Colon (tissue), 2 donors: ENCODE results near the gene ATP1A4.

Experiments used
- FAIRE-seq: peaks from 2 replicates; lab custom pipeline; 2012; peaks lifted over from hg19 to GRCh38; lab: Jason Lieb, UNC
- donor health status: control.
- donor health status: control.

ATP1A4 gene

DNA sequence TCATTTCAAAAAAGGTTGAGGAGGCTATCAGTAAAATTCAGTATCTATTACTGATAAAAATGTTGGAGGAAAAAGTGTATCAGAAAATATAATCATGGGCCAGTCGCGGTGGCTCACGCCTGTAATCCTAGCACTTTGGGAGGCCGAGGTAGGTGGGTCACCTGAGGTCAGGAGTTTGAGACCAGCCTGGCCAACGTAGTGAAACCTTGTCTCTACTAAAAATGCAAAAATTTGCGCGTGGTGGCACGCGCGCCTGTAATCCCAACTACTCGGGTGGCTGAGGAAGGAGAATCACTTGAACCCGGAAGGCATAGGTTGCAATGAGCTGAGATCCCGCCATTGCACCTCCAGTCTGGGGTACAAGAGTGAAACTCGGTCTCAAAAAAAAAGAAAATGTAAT is 5.3 kb upstream of the ATP1A4 start:
- FAIRE-seq: no peak

DNA sequence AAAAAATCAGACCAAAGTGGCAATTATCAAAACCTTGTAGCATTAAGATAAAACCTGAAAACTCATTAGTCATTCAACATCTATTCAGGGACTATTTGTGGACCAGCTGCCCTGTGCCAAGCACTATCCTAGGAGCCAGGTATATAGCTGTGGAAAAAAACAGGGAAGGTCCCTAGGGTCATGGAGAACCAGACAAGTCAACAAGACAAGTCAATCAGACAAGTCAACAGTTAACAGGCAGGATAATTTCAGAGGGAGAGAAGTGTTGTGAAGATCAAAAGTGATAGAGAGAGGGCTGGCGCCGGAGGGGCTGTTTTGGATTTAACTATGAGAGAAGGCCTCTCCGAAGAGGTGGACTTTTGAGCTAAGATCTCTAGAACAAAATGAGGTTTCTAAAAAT is 3.3 kb upstream of the ATP1A4 start:
- FAIRE-seq: no peak

DNA sequence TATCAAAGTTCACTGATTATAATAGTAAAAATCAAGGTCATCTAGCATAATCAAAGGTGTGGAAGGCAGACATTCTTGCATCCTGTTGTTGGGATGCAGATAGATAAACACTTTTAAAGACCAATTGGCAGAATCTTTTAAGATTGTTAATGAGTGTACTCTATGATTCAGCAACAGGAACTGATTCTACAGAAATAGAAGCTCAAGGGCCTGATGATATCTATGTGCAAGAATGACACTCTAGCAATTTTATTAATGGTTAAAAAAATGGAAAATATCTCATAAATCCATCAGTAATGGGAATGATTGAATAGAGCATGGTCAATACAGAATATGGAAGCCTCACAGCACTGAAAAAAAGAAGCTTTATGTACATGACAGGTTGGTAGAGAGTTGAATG is 2.2 kb upstream of the ATP1A4 start:
- no peak for FAIRE-seq

GRCh38 chr1:160149716-160150115 is 1.7 kb upstream of the ATP1A4 start:
- FAIRE-seq: no peak

- FAIRE-seq: no peak
Measured at GRCh38 chr1:160154790-160155189, 3.4 kb downstream of the ATP1A4 start.

- no peak for FAIRE-seq
Measured at GRCh38 chr1:160156361-160156760, 5.0 kb downstream of the ATP1A4 start.

DNA sequence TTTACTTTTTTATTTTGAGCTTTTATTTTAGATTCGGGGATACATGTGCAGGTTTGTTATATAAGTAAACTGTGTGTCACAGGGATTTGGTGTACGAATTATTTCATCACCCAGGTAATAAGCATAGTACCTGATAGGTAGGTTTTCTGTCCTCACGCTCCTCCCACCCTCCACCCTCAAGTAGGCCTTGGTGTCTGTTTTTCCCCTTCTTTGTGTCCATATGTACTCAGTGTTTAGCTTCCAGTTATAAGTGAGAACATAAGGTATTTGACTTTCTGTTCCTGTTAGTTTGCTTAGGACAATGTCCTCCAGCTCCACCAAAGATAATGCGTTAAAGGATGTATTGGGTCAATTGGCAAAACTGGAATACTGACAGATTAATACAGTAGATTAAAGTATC is 5.8 kb downstream of the ATP1A4 start:
- FAIRE-seq: no peak

- FAIRE-seq: no peak
Measured at GRCh38 chr1:160158031-160158430, 6.6 kb downstream of the ATP1A4 start.

- no peak for FAIRE-seq
Measured at GRCh38 chr1:160158534-160158933, 7.1 kb downstream of the ATP1A4 start.

- no peak for FAIRE-seq
Measured at GRCh38 chr1:160159846-160160245, 8.4 kb downstream of the ATP1A4 start.

- FAIRE-seq: no peak
Measured at GRCh38 chr1:160161965-160162705, 10.7 kb downstream of the ATP1A4 start.

DNA sequence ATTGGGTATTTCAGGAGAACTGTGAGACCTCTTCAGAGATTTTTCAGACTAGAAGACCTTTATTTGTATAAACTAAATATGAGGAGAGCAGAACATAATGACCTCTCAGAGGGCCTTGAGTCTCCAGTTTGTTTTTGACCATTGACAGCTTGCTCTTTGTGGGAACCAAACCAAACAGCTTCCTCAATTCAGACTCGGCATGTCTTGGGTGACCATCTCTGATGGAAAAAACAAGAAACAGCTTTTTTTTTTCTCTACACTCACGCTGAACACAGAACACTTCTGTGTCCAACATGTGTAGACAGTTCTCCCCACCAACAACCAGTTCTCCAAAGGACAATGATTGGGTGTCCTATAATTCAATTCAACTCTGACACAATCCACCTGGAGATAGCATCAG is 11.5 kb downstream of the ATP1A4 start:
- no peak for FAIRE-seq

- FAIRE-seq: no peak
Measured at GRCh38 chr1:160163615-160164014, 12.2 kb downstream of the ATP1A4 start.

GRCh38 chr1:160164121-160164520 is 12.7 kb downstream of the ATP1A4 start:
- no peak for FAIRE-seq

- FAIRE-seq: no peak
Measured at GRCh38 chr1:160166166-160166868, 14.9 kb downstream of the ATP1A4 start.

DNA sequence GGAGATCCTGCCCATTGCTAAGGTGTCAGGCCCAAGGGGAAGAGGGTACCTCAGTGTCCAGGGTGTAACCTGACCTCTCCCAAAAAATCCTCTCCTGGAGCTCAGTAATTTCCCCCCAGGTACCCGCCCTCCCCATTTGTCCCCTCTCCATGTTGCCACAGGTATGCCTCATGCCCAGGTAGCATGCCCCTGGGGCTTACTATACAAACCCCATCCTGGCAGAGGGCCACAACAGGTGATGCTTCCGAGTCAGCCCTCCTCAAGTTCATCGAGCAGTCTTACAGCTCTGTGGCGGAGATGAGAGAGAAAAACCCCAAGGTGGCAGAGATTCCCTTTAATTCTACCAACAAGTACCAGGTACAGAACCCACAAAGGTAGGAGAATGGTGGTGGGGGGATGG is 15.7 kb downstream of the ATP1A4 start:
- no peak for FAIRE-seq

DNA sequence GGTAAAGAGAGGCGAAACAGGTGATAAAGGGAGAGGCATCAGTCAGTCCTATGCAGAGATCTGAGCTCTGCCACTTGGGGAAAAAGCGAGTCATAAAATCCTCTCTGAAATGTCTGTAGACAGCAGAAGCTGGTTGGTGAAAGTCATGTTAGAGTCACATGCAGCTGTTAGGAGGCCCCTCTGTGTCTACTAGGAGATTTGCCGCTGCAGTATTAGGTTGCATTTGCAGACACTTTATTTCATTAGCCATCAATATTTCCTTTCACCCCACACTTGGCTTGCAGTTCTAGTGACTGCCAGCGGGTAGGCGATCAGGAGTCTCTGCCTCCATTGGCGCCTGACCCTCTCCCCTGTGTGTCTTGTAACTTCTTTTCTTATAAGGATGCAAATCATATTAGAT is 16.2 kb downstream of the ATP1A4 start:
- no peak for FAIRE-seq

DNA sequence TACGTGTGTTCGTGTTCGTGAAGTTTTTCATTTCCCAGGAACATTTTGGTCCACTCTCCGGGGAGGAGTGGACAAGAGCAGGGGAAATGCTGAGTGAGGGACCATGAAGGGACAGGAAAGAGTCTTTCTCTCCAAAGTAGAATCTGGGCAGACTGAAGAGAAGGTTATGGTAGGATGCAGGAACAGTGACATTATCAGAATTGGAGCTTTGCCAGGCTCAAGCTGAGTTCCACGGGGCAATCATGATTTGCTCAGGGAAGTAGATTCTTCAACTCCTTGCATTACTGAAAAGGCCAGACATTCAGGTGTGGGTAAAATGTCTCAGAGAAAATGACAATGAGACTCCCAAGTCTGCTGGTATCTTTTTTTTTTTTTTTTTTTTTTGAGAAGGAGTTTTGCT is 16.6 kb downstream of the ATP1A4 start:
- no peak for FAIRE-seq

DNA sequence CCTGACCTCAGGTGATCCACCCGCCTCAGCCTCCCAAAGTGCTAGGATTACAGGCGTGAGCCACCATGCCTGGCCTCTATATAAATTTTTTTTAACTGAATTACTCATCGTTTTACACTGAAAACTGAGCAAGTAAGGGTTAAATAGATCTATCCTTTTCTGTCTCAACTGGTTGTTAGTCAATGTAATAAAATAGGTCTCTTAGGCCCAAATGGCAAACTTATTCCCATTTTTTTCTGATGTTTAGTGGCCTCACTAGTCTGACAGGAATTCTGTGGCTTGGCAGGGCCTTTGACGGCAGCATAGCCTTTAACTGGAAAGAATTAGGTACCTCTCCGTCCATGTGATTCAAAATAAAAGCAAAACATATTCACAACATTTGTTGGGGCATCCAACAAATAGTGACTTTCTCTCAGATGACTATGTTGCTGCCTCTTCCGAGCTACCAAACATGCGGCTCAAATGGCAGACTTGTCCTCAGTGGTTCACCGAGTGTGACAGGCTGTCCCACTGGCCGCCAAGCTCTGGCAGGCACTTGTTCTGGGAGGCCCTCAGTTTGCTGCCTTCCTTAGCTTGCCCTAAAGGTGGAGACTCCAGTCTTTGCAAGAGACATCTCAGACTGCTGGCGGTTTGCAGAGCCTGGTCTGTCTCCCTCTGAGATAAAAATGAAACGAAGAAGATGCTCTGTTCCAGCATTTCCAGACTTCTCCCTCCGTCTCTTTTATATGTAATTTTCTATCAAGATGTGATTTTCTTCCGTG is 17.4 kb downstream of the ATP1A4 start:
- no peak for FAIRE-seq

DNA sequence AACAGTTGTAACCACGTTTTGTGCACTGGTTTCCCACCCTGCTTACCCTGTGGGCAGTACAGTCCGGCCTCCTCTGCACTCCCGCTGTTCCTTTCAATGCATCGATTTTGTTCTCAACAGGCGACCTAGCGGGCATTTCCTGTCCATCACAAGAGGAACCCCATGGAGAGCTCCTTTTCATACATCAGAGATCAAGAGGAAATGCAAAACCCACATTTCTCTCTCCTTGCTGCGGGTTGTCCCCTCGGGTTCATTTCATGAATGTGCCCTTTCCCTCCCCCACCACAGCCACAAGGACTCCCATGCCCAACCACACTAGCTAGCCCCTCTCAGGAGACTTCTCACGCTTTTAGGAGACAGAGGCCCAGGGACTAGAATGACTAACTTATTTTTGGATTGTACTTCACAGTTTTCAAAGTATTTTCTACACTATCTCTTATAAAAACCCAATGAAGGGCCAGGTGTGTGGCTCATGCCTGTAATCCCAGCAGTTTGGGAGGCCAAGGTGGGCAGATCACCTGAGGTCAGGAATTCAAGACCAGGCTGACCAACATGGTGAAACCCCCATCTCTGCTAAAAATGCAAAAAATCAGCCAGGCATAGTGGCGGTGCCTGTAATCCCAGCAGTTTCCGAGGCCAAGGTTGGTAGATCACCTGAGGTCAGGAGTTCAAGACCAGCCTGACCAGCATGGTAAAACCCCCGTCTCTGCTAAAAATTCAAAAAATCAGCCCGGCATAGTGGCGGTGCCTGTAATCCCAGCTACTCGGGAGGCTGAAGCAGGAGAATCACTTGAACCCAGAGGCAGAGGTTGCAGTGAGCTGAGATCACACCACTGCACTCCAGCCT is 18.4 kb downstream of the ATP1A4 start:
- no peak for FAIRE-seq

- no peak for FAIRE-seq
Measured at GRCh38 chr1:160171354-160171753, 20.0 kb downstream of the ATP1A4 start.

- FAIRE-seq: no peak
Measured at GRCh38 chr1:160171980-160172379, 20.6 kb downstream of the ATP1A4 start.
